Measurements from ENCODE around the gene HLA-DMA. TPM values are rescaled to one million over a fixed set of nuclear protein-coding genes. Genes with fewer than 3 reads are reported as not detected.

HLA-DMA gene
- total RNA-seq = 10 to 100 TPM; 23.9 to 26.2 TPM

DNA sequence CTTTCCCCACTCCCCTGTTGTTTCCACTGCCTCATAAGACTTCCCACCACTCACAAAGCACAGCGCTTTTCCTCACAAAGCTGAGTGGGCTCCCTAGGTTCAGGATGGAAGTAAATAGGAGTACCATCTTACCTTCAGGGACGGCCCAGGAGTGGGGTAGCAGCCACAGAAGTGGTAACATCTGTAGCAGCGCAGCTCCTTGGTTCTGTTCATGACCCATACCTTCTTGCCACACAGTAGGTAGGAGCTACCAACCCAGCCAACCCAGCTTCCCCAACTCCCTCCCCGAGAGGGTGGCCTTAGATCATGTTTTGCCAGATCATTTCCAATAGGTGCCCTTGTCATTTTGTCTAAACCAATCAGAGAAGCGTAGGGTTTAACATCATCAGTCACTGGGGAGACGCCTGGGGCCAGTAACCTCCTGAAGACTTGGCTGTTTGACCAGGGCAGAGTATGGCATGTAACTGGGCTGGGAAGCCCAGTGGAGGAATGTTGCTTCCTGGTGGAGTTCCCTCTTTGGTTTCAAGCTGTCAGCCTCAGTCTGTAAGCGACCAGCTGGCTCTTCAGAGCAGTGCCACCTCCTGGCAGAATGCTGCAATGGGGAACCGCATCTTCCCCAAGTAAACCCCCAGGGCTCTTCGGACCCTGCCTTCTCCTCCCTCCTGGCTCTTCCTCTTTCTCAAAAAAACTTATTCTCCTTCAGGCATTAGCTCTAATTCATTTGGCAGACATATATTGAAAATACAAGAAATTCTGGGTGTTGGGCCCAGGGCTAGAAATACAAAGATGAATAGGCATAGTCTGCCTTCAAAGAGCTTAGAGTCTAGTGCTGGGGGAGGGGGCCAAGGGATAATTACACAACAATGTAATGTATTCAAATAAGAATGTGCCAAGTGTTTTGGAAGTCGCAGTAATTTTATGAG is at the start of gene HLA-DMA:
Gene HLA-DMA, minus strand, starts transcription at position 281 of the 923 bp plus-strand sequence. Its CDS starts 61 bp downstream, at position 220.

DNA sequence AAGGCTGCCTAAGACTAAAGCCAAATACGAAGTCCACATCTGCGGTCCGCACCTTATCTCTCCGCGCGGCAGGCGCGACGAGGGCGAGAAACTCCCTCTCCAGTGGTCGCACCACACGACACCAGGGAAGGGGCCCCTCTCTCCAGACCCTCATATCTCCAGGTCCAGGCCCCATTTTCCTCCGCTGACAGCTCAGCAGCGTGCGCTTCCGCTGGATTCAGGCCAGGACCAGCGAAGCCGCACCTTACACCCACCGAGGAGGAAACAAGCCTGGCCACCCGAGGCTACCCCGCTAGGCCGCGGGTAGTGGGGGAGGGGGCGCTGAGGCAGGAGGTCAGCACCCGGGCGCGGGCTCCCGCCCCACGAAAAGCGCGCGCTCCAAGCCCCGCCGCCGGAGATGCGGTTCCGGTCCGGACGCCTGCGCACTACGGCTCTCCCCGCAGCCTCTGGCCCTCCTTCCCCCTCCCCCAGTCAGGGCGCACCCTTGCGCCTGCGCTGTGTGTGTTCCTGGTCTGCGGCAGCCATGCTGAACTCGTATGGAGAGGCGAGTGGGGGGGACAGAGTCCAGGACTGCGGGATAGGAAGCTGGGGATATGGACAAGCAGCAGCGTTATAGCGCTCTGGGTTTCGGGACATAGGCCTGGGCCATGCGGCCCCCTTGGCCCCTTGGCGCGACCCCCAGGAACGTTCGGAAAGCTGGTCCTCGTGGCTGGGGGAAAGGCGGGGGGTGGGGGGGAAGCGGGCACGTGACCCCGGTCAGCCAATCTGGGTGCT is 15.4 kb upstream of the HLA-DMA start, which contains the start of gene BRD2:
Gene BRD2, plus strand, starts transcription at position 502 of the 774 bp plus-strand sequence. CDS start 4,305 bp downstream, outside the sequence.

DNA sequence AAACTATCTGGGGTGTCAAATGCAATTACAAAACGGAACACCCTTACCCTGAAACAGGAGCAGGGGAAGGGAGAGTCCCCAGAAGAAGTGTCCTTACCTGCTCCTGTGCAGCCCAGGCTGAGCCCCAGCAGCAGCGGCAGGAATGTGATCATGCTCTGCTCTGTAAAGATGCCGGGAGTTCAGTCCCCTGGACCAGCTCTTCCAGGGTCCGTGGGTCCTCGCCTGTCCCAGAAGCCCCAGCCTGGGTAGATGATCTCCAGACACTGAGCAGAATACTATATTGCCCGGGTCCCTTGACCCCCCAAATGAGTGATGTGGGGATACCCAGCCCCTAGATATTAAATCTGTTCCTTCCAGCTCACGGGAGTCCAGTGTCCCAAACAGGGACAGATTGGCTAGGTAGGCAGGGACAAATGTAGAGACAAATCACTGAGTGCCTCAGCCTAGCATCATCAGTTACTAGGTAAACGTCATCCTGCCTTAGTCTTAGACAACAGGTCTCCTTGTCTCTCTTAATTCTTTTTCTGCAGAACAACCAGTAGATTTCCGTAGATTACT is 12.2 kb downstream of the HLA-DMA start, which contains the start of gene HLA-DMB:
Gene HLA-DMB, minus strand, starts transcription at position 373 of the 558 bp plus-strand sequence. Its CDS starts 221 bp downstream, at position 152.

Other genes starting within 250 kb of the HLA-DMA start
- not detected for gene HLA-DQA2, start 211.7 kb downstream of the HLA-DMA start, total RNA-seq
- not detected for gene HLA-DQB2, start 189.6 kb downstream of the HLA-DMA start, total RNA-seq
- gene HLA-DOB, start 136.1 kb downstream of the HLA-DMA start, total RNA-seq = 1 to 10 TPM; 1.4 to 2.2 TPM
- 100 to 1,000 TPM; 170 TPM for gene TAP2, start 114.4 kb downstream of the HLA-DMA start, total RNA-seq
- 100 to 1,000 TPM; 290 to 315 TPM for gene PSMB8, start 109.0 kb downstream of the HLA-DMA start, total RNA-seq
- gene TAP1, start 99.4 kb downstream of the HLA-DMA start, total RNA-seq = 100 to 1,000 TPM; 346 to 366 TPM
- 100 to 1,000 TPM; 264 to 271 TPM for gene PSMB9, start 98.9 kb downstream of the HLA-DMA start, total RNA-seq
- 1 to 10 TPM; 9.2 to 9.6 TPM for gene HLA-DMB, start 12.1 kb downstream of the HLA-DMA start, total RNA-seq
- 100 to 1,000 TPM; 272 to 275 TPM for gene BRD2, start 15.5 kb upstream of the HLA-DMA start, total RNA-seq
- gene HLA-DOA, start 56.5 kb upstream of the HLA-DMA start, total RNA-seq = 1 to 10 TPM; 1.2 to 2.9 TPM
- gene HLA-DPA1, start 120.6 kb upstream of the HLA-DMA start, total RNA-seq = 10 to 100 TPM; 30.4 to 32.4 TPM
- 10 to 100 TPM; 19.0 to 19.2 TPM for gene HLA-DPB1, start 122.9 kb upstream of the HLA-DMA start, total RNA-seq
- gene COL11A2, start 239.4 kb upstream of the HLA-DMA start, total RNA-seq = under 1 TPM; 0.50 to 0.63 TPM
- 10 to 100 TPM; 49.6 to 49.7 TPM for gene RXRB, start 247.6 kb upstream of the HLA-DMA start, total RNA-seq
- gene SLC39A7, start 247.8 kb upstream of the HLA-DMA start, total RNA-seq = 10 to 100 TPM; 39.6 to 41.7 TPM